ENCODE results near the gene SAMD11. TPM values are rescaled to one million over a fixed set of nuclear protein-coding genes. Genes with fewer than 3 reads are reported as not detected.

The SAMD11 gene
- total RNA-seq, 4 donors from 2014 or later: 0.44 to 1.9 (median 1.7) TPM; not detected in 1

GRCh38 chr1:941015-941587 lies 17.4 kb downstream of the SAMD11 start:
- intact Hi-C loops (cut with DNase I; ENCODE audit: low total_unique reads): no loop called here
- WGBS, 2 donors: 0 to 2% methylated on average over 5 to 19 of the region's 36 CpGs

GRCh38 chr1:941588-942383 lies 18.1 kb downstream of the SAMD11 start:
- intact Hi-C loops (cut with DNase I; ENCODE audit: low total_unique reads): no loop called here
- WGBS, 2 donors: 0 to 1% methylated on average over 3 to 67 of the region's 98 CpGs
- TF ChIP-seq POLR2A (IDR thresholded peaks at IDR 0.05) (no peak), CTCF (IDR thresholded peaks at IDR 0.05) (no peak)
- no peak for DNase-seq (ENCODE audit: low spot score in 2 of 2)
- peak overlapping the region; percentile 16 for H3K4me3 ChIP-seq (ENCODE audit: low read depth, poor library complexity, severe bottlenecking)

More at GRCh38 chr1:941015-941587, 17.4 kb downstream of the SAMD11 start:
- H3K4me3 ChIP-seq (ENCODE audit: low read depth, poor library complexity, severe bottlenecking): no peak overlapping the region
- no peak for DNase-seq (ENCODE audit: low spot score in 2 of 2)
- TF ChIP-seq CTCF (IDR thresholded peaks at IDR 0.05) (no peak), POLR2A (IDR thresholded peaks at IDR 0.05) (no peak)

GRCh38 chr1:942411-942821 lies 18.7 kb downstream of the SAMD11 start:
- TF ChIP-seq POLR2A (IDR thresholded peaks at IDR 0.05): no peak
- no peak for TF ChIP-seq CTCF (IDR thresholded peaks at IDR 0.05)
- intact Hi-C loops (cut with DNase I; ENCODE audit: low total_unique reads): no loop called here
- no peak for DNase-seq (ENCODE audit: low spot score in 2 of 2)

GRCh38 chr1:942864-943533 lies 19.3 kb downstream of the SAMD11 start:
- no peak overlapping the region for H3K4me3 ChIP-seq (ENCODE audit: low read depth, poor library complexity, severe bottlenecking)
- DNase-seq (ENCODE audit: low spot score in 2 of 2): no peak
- 11 to 16% methylated on average over 17 to 27 of the region's 27 CpGs for WGBS, 2 donors
- TF ChIP-seq CTCF (IDR thresholded peaks at IDR 0.05) (no peak), POLR2A (IDR thresholded peaks at IDR 0.05) (no peak)
- intact Hi-C loops (cut with DNase I; ENCODE audit: low total_unique reads): no loop called here

More at GRCh38 chr1:942411-942821, 18.7 kb downstream of the SAMD11 start:
- 2% methylated on average over 46 of the region's 48 CpGs; no CpG with 5 or more reads in 1 of the 2 donors for WGBS, 2 donors
- H3K4me3 ChIP-seq (ENCODE audit: low read depth, poor library complexity, severe bottlenecking): no peak overlapping the region

- H3K4me3 ChIP-seq (ENCODE audit: low read depth, poor library complexity, severe bottlenecking): no peak overlapping the region
- intact Hi-C loops (cut with DNase I; ENCODE audit: low total_unique reads): no loop called here
- TF ChIP-seq POLR2A (IDR thresholded peaks at IDR 0.05): no peak
- no peak for TF ChIP-seq CTCF (IDR thresholded peaks at IDR 0.05)
- no peak for DNase-seq (ENCODE audit: low spot score in 2 of 2)
- WGBS, 2 donors: 85% methylated on average over 27 of the region's 27 CpGs
Measured at GRCh38 chr1:943545-944340, 20.0 kb downstream of the SAMD11 start.
